HG03571 (cell line): Measurements from ENCODE around the gene ZNF646.
A peak's percentile ranks its signal among the peaks of the same experiment; 100 is the strongest.
"Not testable (repeated sequence)": the region's sequence is repeated elsewhere in the genome, so short reads cannot be mapped to it uniquely, and the experiment has no call there.

Source experiments
- ATAC-seq: cut with Tn5 transposase; IDR thresholded peaks from one replicate; pipeline ENCODE4 v1.9.1; 2021; ENCODE audit not compliant: unreplicated experiment

ZNF646 gene

DNA sequence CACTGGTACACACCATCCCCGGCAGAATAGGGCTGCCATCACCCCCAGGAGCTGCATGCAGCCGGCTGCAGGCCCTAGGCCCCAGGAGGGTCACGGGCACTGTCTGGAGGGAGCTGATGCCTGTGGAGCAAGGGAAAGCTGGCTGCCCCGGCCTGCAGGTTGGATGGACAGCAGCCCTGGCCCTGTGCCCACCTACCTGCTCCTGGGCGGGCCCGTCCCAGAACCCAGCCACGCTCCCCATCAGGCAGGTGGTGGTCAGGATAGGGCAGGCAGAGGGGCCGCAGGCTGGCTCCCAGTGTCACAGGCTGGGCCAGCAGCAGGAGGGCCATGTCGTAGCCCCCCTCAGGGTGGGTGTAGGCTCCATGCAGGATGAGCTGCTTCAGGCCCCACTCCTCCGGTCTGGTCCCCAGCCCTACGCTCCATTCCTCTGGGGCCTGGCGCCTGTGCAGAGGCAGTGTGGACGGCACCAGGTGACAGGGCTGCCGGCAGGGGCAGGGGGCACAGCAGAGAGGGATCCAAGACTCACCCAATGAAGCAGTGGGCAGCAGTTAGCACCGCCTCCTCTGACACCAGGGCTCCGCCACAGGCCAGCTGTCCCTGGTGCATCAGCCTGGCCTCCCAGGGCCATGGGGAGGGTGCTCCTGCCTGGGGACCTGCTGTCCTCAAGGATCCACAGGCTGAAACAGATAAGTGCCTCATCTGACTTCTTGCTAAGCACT, 10.5 kb downstream of the ZNF646 start:
- no peak for ATAC-seq

- ATAC-seq: no peak
Observed at GRCh38 chr16:31085411-31085810, 11.2 kb downstream of the ZNF646 start.

DNA sequence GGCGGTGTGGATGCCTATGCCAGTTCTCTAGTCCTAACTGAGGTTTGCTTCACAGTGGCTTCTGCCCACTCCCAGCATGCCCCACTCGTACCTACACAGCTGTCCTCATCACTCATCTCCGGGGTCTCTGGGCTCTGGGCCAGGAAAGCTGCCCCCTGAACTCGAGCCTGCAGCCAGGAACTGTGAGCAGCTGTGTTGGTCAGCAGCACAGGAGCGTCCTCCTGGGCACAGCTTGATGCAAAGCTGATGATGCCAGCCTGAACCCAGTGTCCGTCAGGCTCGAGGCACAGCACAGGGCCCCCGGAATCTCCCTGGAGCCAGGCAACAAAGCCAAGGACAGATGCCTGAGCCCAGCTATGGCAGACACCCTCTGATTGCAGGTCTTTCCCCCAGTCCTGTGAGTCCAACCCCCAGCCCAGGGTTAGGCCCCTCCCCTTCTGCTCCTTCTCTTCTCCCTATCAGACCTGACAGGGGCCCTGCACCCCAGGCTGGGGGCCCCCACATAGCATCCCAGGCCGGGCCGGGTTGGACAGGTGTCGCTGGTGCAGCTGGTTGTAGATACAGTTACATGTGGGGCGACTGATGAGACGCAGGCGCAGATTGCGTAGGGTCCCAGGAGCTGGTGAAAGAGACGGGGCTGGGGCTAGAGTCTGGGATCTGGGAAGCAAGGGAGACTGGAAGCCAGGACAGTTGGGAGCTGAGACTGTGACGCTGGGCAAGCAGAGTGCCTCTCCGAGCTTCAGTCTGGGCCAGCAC, 11.8 kb downstream of the ZNF646 start:
- no peak for ATAC-seq

DNA sequence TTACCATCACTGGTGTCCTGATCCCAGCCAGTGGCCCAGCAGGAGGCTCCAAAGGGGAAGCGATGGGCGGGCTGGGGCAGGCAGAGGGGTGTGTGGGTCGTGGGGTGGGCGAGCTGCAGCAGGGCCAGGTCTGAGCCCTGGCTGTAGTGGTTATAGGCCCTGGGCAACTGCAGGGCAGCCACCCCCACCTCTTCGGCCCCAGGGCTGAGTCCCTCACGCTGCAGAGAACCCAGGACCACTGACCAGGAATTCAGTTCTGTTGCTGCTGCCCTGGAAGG, 12.3 kb downstream of the ZNF646 start:
- ATAC-seq: no peak

DNA sequence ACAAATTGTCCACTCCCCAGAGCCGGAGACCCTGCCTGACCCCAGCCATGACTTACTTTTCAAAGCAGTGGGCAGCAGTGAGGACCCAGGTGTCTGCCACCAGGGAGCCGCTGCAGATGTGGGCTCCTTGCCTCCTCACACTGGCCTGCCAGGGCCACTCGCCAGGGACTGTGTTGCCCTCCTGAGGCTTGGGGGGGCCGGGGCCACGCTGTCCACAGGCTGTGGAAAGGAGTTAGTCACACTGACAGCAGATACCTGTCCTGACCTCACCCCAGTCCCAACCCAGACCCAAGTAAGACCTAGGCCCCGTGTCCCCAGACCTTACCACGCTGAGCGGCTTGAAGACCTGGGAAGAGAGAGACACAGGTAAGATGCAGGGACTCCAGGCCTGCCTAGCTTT, 13.3 kb downstream of the ZNF646 start:
- ATAC-seq: no peak

DNA sequence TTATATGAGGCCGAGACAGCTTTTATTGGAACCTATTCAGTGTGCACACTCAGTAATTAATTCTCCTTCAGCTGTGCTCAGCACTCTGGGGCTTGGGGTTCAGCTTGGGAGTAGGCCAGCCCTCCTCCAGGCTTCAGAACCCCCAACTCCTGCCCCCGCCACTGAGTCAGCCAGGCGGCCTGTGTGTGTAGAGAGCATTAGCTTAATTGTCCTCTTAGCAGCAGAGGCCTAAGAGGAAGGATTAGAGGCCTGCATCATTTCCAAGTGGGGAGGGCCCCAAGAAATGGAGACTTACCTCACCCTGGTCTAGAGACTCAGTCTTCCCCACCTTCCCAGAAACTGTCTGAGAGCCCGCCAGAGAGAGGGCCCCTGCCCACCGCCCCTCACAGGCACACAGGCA, 13.7 kb downstream of the ZNF646 start:
- ATAC-seq: no peak

DNA sequence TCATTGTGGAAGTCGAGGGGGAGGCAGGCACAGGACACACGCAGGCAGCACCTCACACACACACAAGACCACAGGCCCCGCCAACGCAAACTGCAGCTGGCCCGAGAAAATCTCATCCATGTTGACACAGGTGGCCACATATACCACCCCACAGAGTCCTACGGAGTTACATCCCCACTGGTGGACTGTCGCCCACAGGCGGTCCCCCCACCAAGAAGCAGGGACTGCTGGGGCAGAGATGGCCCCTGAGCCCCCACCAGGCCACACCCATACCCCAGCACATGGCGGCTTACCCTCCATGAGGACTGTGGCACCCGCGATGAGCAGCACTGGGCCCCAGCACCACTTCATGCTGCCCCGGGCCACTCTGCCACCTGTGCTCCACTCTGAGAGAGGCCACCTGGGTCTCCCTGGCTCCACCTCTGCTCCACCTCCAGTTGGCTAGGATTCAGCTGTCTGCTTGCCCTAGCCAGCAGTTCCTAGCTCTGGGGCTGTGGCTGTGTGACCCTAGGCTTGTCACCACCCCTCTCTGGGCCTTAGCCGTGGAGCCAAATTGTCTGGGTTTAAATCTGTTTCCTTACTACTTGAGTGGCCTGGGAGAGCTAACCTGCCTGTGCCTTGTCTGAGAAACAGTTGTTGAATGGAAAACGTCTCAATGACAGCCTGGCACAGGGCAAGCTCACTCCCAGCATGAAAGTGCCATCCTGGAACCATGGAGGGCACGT, 14.4 kb downstream of the ZNF646 start, which contains the start of gene PRSS53:
Gene PRSS53, minus strand, starts transcription at position 485 of the 725 bp plus-strand sequence. Its CDS starts 134 bp downstream, at position 351.
- no peak for ATAC-seq

- no peak for ATAC-seq
Observed at GRCh38 chr16:31089199-31089598, 15.0 kb downstream of the ZNF646 start.

GRCh38 chr16:31090540-31090939, 16.3 kb downstream of the ZNF646 start:
- ATAC-seq: no peak

GRCh38 chr16:31092330-31092729, 18.1 kb downstream of the ZNF646 start:
- no peak for ATAC-seq

GRCh38 chr16:31093132-31093703, 19.0 kb downstream of the ZNF646 start:
- no peak for ATAC-seq

- no peak for ATAC-seq
Observed at GRCh38 chr16:31094088-31094423, 19.8 kb downstream of the ZNF646 start.

- peak; percentile 84 for ATAC-seq
Observed at GRCh38 chr16:31094424-31095120, 20.4 kb downstream of the ZNF646 start, which contains the start of gene VKORC1. VKORC1 (minus strand) TSS chr16:31094797; CDS start chr16:31094729, 68 bp downstream.

DNA sequence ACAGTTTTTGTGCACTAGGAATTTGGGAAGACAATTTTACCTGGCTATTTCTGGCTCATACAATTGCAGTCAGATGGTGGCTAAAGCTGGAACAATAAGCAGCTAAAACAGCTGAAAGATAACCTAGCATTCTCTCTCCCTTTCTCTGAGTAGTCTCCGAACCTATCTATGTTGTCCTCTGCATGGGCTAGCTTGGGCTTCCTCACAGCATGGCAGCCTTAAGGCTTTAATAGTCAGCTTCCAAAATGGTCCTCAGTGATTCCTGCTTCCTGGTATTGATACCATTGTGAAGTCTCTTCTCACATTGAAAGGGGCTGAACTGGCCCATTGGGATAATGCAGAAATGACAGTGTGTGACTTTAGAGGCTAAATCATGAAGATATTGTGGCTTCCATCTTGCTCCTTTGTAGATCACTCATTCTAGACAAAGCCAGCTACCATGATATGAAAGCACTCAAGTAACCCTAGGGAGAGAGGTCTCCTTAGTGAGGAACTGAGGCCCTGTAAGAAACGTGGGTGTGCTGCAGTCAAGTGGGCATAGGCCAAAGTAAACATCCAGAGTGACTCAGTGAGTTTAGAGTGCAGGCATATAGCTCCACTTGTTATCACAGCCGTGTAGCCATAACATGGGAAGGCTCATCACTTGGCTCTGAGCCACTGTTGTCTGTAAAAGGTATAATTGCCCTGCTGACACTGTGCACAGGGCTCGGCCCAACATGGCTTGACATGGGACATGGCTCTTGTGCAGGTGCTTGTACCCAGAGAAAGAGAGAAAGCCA, 25.8 kb downstream of the ZNF646 start:
- no peak for ATAC-seq

GRCh38 chr16:31100876-31101641, 26.8 kb downstream of the ZNF646 start:
- not testable (repeated sequence) for ATAC-seq

DNA sequence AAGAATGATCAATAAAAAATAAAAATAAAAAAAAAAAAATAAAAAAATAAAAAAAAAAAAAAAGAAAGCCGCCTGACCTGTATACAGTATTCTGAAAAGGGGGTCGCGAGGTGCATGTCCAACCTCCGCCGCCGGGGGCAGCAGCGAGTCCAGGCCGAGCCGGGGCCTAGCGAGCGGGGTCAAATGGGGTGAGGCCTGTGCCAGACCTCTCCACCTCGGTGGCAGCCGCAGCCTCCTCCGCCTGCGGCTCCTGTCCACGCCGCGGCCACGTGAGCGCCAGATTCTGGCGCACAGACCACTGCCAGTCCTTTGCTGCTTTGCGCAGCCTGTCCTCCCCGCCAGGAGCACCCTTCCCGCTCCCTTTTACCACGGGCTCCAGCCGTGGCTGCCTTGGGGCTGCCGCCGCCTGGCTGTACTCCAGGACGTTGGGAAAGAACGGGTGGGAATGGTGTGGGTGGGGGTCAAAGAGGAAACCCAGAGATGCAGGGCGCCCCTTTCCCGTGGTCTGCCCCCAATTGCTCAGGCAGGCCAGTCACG, 31.5 kb downstream of the ZNF646 start:
- ATAC-seq: no peak

DNA sequence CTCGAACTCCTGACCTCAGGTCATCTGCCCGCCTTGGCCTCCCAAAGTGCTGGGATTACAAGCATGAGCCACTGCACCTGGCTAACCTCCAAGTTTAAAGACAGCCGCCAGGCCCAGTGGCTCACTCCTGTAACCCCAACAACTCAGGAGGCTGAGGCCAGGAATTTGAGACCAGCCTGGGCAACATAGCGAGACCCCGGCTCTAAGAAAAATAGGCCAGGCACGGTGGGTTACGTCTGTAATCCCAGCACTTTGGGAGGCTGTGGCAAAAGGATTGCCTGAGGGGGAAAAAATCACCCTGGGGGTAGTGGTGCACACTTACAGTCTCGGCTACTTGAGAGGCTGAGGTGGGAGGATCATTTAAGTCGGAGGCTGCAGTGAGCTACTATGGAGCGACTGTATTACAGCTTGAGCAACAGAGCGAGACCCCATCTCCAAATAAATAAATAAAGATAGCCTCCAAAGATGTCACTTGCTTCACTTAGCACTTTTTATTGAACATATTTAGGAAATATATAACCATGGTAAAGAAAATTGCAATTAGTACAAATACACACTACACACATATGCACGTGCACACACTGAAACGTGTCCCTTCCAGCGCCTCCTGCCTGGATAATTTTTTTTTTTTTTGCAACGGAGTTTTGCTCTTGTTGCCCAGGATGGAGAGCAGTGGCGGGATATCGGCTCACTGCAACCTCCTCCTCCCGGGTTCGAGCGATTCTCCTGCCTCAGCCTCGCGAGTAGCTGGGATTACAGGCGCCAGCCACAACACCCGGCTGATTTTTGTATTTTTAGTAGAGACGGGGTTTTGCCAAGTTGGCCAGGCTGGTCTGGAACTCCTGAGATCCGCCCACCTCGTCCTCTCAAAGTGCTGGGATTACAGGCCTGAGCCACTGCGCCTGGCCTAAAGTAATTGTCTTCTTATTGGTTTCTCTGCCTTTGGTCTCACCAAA, 32.6 kb downstream of the ZNF646 start:
- no peak for ATAC-seq

- ATAC-seq: peak; percentile 38
Observed at GRCh38 chr16:31107465-31107867, 33.2 kb downstream of the ZNF646 start.
